Measurements from ENCODE around the gene PTP4A1.
A peak's percentile ranks its signal among the peaks of the same experiment; 100 is the strongest.

GRCh38 chr6:63573899-63574553, 1.7 kb downstream of the PTP4A1 start:
- TF ChIP-seq POLR2A (IDR thresholded peaks at IDR 0.05) = no peak
- TF ChIP-seq CTCF (IDR thresholded peaks at IDR 0.05) = peak; percentile 52 to 65 (median 60)
